Fibroblast of lung (primary cell): Measurements from ENCODE around the gene COX7B.

Experiments
- CTCF ChIP-seq, 2 donors: IDR thresholded peaks in 1 of 2; conservative IDR thresholded peaks in 1 of 2; 1 replicate in 1 of 2; 2 replicates in 1 of 2; pipeline ENCODE4 v1.5.1; 2011 to 2012; ENCODE audit warnings: low read length in 2 of 2, control low read depth in 1 of 2, inconsistent platforms in 1 of 2, low read depth in 1 of 2, mild to moderate bottlenecking in 1 of 2
- EZH2 ChIP-seq: IDR thresholded peaks from 2 replicates; pipeline ENCODE4 v1.5.1; 2012; ENCODE audit warnings: low read length, control low read depth, mild to moderate bottlenecking; ENCODE audit errors: missing control alignments

GRCh38 chrX:77953302-77953701, 54.0 kb downstream of the COX7B start:
- TF ChIP-seq CTCF (conservative IDR thresholded peaks at IDR 0.05 in 1 of 2, IDR thresholded peaks at IDR 0.05 in 1 of 2; ENCODE audit: low read depth in 1 of 2, low read length in 2 of 2) = no peak
- no peak for TF ChIP-seq EZH2
